HUES48 (cell line): ENCODE results near the gene RGN.
A peak's percentile ranks its signal among the peaks of the same experiment; 100 is the strongest.
"Not testable (repeated sequence)": the region's sequence is repeated elsewhere in the genome, so short reads cannot be mapped to it uniquely, and the experiment has no call there.

Experiments
- H3K27ac ChIP-seq: one replicate; pipeline ENCODE4 v1.7.0; 2013; ENCODE audit warnings: low read depth, low read length, inconsistent platforms
- H3K27me3 ChIP-seq: 2 replicates; pipeline ENCODE4 v1.6.1; 2013; ENCODE audit warnings: mild to moderate bottlenecking, low read length; ENCODE audit not compliant: control insufficient read depth, insufficient read depth
- H3K36me3 ChIP-seq: 2 replicates; pipeline ENCODE4 v1.6.1; 2013; ENCODE audit warnings: low read length; ENCODE audit not compliant: control insufficient read depth, insufficient read depth
- H3K4me1 ChIP-seq: 2 replicates; pipeline ENCODE4 v1.6.1; 2013; ENCODE audit warnings: mild to moderate bottlenecking, low read length; ENCODE audit not compliant: control insufficient read depth, insufficient read depth
- H3K4me3 ChIP-seq: 2 replicates; pipeline ENCODE4 v1.5.1; 2013; ENCODE audit warnings: mild to moderate bottlenecking, low read depth, low read length
- H3K9ac ChIP-seq: 2 replicates; pipeline ENCODE4 v1.6.1; 2013; ENCODE audit warnings: mild to moderate bottlenecking, low read depth, low read length, moderate library complexity
- H3K9me3 ChIP-seq: 2 replicates; pipeline ENCODE4 v1.6.1; 2013; ENCODE audit warnings: low read length; ENCODE audit not compliant: control insufficient read depth, insufficient read depth

Gene RGN

GRCh38 chrX:47080915-47081236, 2.6 kb downstream of the RGN start:
- no peak overlapping the region for H3K4me3 ChIP-seq
- no peaks in the 10 kb centered on the region for H3K9me3 ChIP-seq
- no peak overlapping the region for H3K27ac ChIP-seq
- no peaks in the 10 kb centered on the region for H3K27me3 ChIP-seq
- H3K9ac ChIP-seq = no peak overlapping the region
- H3K36me3 ChIP-seq = no peaks in the 10 kb centered on the region
- no peaks in the 10 kb centered on the region for H3K4me1 ChIP-seq

- Histone ChIP-seq H3K4me3 (no peak overlapping the region), H3K27ac (peak overlapping the region; percentile 54), H3K9me3 (no peaks in the 10 kb centered on the region), H3K9ac (peak overlapping the region; percentile 19; the same call in 1 of the 2 replicates), H3K27me3 (no peaks in the 10 kb centered on the region), H3K4me1 (peaks cover 24% of the 10 kb centered on the region), H3K36me3 (no peaks in the 10 kb centered on the region)
Measured at GRCh38 chrX:47091149-47091775, 13.0 kb downstream of the RGN start.

DNA sequence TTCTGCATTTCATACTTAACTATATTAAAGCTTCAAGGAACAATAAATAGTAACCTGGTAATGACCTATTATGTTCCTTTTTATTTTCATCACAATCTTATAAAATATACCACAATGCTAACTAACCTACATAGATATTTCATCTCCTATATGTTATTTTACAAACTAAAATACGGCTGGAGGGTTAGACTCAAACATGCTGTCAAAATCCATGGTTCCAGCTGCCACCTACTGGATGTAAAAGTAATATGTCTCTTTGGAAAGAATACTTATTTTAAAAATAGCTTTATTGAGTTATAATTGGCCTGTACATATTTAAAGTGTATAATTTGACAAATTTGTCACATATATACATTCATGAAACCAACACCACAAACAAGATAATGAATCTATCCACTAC, 15.0 kb downstream of the RGN start:
- Histone ChIP-seq H3K27ac (no peak overlapping the region), H3K4me1 (peaks cover 34% of the 10 kb centered on the region), H3K36me3 (no peaks in the 10 kb centered on the region), H3K27me3 (no peaks in the 10 kb centered on the region), H3K9ac (no peak overlapping the region), H3K9me3 (no peaks in the 10 kb centered on the region), H3K4me3 (no peak overlapping the region)

DNA sequence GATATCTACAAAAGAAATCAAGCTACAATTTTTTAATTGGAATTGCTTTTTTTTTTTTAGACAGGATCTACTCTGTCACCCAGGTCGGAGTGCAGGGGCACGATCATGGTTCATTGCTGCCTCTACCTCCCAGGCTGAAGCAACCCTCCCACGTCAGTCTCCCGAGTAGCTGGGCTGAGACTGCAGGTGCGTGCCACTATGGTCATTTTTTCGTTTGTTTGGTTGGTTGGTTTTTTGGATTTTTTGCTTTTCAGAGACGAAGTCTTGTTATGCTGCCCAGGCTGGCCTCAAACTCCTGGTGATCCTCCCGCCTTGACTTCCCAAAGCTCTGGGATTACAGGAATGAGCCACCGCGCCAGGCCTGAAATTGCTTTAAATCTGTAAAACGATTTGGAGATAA, 15.6 kb downstream of the RGN start:
- no peak overlapping the region for H3K9ac ChIP-seq
- no peak overlapping the region for H3K27ac ChIP-seq
- peaks cover 34% of the 10 kb centered on the region for H3K4me1 ChIP-seq
- no peaks in the 10 kb centered on the region for H3K36me3 ChIP-seq
- no peaks in the 10 kb centered on the region for H3K27me3 ChIP-seq
- H3K9me3 ChIP-seq = no peaks in the 10 kb centered on the region
- H3K4me3 ChIP-seq = no peak overlapping the region

DNA sequence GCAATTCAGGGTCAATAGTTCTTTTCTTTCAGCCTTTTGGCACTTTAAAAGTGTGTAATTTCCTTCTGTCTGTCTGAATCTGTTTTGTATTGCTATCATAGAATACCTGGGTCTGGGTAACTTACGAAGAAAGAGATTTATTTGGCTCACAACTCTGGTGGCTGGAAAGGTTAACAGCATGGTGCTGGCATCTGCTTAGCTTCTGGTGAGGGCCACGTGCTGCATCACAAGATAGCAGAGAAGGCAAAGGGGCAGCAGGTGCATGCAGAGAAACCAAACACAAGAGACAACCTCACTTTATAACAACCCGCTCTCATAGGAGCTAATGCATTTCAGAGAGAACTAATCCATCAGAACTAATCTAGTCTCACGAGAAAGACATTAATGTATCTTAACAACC, 18.8 kb downstream of the RGN start:
- Histone ChIP-seq H3K4me1 (peaks cover 22% of the 10 kb centered on the region), H3K9ac (no peak overlapping the region), H3K4me3 (no peak overlapping the region), H3K9me3 (no peaks in the 10 kb centered on the region), H3K36me3 (no peaks in the 10 kb centered on the region), H3K27me3 (no peaks in the 10 kb centered on the region), H3K27ac (no peak overlapping the region)

DNA sequence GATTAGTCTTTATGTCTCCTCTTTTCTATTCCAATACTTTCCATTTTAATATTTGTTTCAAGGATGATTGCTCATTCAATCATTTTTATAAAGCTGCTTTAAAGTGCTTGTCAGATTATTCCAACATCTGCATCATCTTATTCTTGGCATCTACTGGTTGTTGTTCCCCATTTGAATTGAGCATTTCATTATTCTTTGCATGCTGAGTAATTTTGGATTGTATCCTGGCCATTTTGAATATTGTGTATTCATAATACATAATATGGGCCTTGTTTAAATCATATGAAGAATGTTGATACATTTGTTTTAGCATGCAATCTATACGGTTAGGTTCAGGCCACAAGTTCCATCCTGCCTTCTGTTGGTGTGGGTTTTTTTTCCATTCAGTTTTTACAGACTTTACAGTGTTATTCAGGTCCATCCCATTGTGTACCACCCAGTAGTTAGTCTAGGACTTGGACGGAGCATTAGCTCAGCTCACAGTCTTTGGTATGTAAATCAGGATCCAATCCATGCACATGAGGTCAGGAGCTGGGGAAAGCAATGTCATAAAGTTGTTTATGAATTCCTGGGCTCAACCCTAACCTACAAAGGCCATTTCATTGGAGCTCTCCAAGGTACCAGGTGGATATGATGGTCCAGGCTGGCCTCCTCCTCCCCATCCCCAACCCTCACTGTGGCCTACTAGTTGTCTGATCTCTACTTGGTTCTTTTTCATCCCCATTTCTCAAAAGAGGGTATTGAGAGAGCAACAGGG, 20.3 kb downstream of the RGN start:
- H3K36me3 ChIP-seq = no peaks in the 10 kb centered on the region
- no peak overlapping the region for H3K4me3 ChIP-seq
- H3K27me3 ChIP-seq = no peaks in the 10 kb centered on the region
- H3K4me1 ChIP-seq = peaks cover 10% of the 10 kb centered on the region
- H3K9me3 ChIP-seq = no peaks in the 10 kb centered on the region
- H3K9ac ChIP-seq = no peak overlapping the region
- H3K27ac ChIP-seq = no peak overlapping the region

GRCh38 chrX:47101206-47101605, 23.0 kb downstream of the RGN start:
- Histone ChIP-seq H3K4me1 (peaks cover 10% of the 10 kb centered on the region), H3K27me3 (no peaks in the 10 kb centered on the region), H3K9me3 (no peaks in the 10 kb centered on the region), H3K9ac (no peak overlapping the region), H3K36me3 (no peaks in the 10 kb centered on the region), H3K27ac (no peak overlapping the region), H3K4me3 (no peak overlapping the region)

- H3K9me3 ChIP-seq, H3K27me3 ChIP-seq, H3K36me3 ChIP-seq, H3K27ac ChIP-seq, H3K9ac ChIP-seq, H3K4me1 ChIP-seq, H3K4me3 ChIP-seq: not testable (repeated sequence)
Measured at GRCh38 chrX:47110936-47111615, 32.8 kb downstream of the RGN start.

DNA sequence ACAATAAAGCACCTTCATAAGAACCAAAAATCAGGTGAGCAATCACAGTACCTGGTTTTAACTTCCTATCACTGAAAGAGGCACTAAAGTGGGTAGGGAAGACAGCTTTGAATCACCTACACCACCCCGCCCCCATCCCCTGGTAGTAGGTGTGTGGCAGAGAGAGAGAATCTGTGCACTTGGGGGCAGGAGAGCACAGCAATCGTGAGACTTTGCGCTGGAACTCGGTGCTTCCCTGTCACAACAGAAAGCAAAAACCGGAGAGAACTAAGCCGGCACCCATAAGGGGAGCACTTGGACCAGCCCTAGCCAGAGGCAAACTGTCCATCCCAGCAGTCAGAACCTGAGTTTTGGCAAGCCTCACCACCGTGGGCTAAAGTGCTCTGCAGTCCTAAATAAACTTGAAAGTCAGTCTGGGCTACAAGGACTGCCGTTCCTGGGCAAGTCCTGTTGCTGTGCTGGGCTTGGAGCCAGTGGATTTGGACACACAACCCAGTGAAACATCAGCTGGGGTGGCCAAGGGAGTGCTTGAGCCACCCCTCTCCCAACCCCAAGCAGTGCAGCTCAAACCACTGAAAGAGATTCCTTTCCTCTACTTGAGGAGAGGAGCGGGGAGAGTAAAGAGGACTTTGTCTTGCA, 34.2 kb downstream of the RGN start:
- H3K36me3 ChIP-seq = no peaks in the 10 kb centered on the region
- no peak overlapping the region for H3K4me3 ChIP-seq
- H3K27me3 ChIP-seq = no peaks in the 10 kb centered on the region
- 0 out of 2 replicates have a peak, but pooled peaks cover 5% of the 10 kb centered on the region for H3K4me1 ChIP-seq
- no peak overlapping the region for H3K27ac ChIP-seq
- H3K9ac ChIP-seq = no peak overlapping the region
- H3K9me3 ChIP-seq = no peaks in the 10 kb centered on the region

- not testable (repeated sequence) for H3K4me1 ChIP-seq, H3K27ac ChIP-seq, H3K9me3 ChIP-seq, H3K36me3 ChIP-seq, H3K9ac ChIP-seq, H3K27me3 ChIP-seq, H3K4me3 ChIP-seq
Measured at GRCh38 chrX:47116551-47117110, 38.4 kb downstream of the RGN start.

DNA sequence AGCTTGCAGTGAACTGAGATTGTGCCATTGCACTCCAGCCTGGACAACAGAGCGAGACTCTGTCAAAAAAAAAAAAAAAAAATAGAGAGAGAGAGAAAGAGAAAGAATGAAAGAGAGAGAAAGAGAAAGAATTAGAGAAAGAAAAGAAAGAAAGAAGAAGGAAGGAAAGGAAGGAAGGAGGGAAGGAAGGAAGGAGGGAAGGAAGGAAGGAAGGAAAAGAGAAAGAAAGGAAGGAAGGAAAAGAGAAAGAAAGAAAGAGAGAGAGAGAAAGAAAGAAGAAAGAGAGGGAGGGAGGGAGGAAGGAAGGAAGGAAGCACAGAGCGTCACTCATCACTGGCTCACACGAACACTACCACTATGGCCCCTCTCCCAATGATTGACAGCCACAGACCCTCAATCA, 46.2 kb downstream of the RGN start:
- H3K4me1 ChIP-seq, H3K27me3 ChIP-seq, H3K4me3 ChIP-seq, H3K9ac ChIP-seq, H3K9me3 ChIP-seq, H3K36me3 ChIP-seq, H3K27ac ChIP-seq: not testable (repeated sequence)
